ENCODE results near the gene RAB43.
"Not testable (repeated sequence)": the region's sequence is repeated elsewhere in the genome, so short reads cannot be mapped to it uniquely, and the experiment has no call there.

Gene RAB43

GRCh38 chr3:129087904-129088303, 33.7 kb downstream of the RAB43 start:
- DNase-seq: not testable (repeated sequence)

GRCh38 chr3:129087138-129087702, 34.4 kb downstream of the RAB43 start:
- DNase-seq: no peak

GRCh38 chr3:129085818-129086217, 35.8 kb downstream of the RAB43 start:
- no peak for DNase-seq

GRCh38 chr3:129085165-129085715, 36.4 kb downstream of the RAB43 start:
- no peak for DNase-seq

GRCh38 chr3:129084501-129084900, 37.1 kb downstream of the RAB43 start:
- no peak for DNase-seq

GRCh38 chr3:129082026-129082425, 39.6 kb downstream of the RAB43 start:
- DNase-seq: no peak

GRCh38 chr3:129081503-129081902, 40.1 kb downstream of the RAB43 start:
- no peak for DNase-seq

GRCh38 chr3:129078510-129078909, 43.1 kb downstream of the RAB43 start:
- DNase-seq: no peak

- no peak for DNase-seq
Observed at GRCh38 chr3:129077222-129077621, 44.4 kb downstream of the RAB43 start.

- no peak for DNase-seq
Observed at GRCh38 chr3:129070086-129070885, 51.3 kb downstream of the RAB43 start.

GRCh38 chr3:129069313-129070085, 52.1 kb downstream of the RAB43 start:
- DNase-seq: not testable (repeated sequence)

GRCh38 chr3:129068291-129068886, 53.2 kb downstream of the RAB43 start:
- no peak for DNase-seq

- DNase-seq: not testable (repeated sequence)
Observed at GRCh38 chr3:129067719-129068118, 53.9 kb downstream of the RAB43 start.

- DNase-seq: no peak
Observed at GRCh38 chr3:129065720-129066073, 55.9 kb downstream of the RAB43 start.

- no peak for DNase-seq
Observed at GRCh38 chr3:129065016-129065719, 56.4 kb downstream of the RAB43 start.

GRCh38 chr3:129063841-129064482, 57.6 kb downstream of the RAB43 start:
- no peak for DNase-seq

- DNase-seq: no peak
Observed at GRCh38 chr3:129063091-129063640, 58.4 kb downstream of the RAB43 start.

GRCh38 chr3:129061888-129062834, 59.4 kb downstream of the RAB43 start:
- DNase-seq: no peak

GRCh38 chr3:129061023-129061887, 60.3 kb downstream of the RAB43 start:
- no peak for DNase-seq

All from activated CD8-positive, alpha-beta memory T cell treated with anti-CD3 and anti-CD28 coated beads, Interleukin-2, amount 50 U/mL, for 4 hours (primary cell).